ENCODE results near the gene CLMN.

The CLMN gene, protein sequence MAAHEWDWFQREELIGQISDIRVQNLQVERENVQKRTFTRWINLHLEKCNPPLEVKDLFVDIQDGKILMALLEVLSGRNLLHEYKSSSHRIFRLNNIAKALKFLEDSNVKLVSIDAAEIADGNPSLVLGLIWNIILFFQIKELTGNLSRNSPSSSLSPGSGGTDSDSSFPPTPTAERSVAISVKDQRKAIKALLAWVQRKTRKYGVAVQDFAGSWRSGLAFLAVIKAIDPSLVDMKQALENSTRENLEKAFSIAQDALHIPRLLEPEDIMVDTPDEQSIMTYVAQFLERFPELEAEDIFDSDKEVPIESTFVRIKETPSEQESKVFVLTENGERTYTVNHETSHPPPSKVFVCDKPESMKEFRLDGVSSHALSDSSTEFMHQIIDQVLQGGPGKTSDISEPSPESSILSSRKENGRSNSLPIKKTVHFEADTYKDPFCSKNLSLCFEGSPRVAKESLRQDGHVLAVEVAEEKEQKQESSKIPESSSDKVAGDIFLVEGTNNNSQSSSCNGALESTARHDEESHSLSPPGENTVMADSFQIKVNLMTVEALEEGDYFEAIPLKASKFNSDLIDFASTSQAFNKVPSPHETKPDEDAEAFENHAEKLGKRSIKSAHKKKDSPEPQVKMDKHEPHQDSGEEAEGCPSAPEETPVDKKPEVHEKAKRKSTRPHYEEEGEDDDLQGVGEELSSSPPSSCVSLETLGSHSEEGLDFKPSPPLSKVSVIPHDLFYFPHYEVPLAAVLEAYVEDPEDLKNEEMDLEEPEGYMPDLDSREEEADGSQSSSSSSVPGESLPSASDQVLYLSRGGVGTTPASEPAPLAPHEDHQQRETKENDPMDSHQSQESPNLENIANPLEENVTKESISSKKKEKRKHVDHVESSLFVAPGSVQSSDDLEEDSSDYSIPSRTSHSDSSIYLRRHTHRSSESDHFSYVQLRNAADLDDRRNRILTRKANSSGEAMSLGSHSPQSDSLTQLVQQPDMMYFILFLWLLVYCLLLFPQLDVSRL

DNA sequence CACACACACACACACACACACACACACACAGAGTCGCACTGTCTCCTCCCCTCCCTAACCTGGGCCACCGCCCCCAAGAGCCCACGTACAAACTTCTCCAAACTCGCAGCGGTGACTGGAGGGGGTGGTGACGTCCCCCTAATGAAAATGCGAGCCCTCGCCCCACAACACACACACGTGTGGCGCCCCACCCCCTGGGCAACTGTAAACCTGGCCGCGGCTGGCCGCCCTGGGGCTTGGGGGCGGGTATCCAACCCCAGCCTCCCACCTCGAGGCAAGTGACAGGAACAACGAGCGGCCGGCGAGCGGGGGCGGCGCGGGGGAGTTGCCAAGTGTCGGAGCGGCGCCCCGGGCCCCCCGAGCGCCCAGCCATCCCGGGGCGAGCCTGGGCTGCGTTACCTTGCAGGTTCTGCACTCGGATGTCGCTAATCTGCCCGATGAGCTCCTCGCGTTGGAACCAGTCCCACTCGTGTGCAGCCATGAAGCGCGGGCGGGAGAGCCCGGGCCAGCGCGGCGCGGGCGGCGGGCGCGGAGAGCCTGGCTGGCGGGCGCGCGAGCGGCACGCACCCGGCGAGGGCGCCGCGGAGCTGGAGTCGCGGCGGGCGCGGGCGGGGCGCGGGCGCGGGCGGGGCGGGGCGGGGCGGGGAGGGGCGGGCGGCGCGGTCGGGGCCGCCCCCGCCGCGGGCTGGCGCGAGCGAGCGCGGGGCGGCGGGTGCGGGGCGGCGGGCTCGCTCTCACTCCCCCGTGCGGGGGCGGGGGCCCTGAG, at the start of gene CLMN:
CLMN (minus strand) TSS at position 597 of the 766 bp plus-strand sequence; CDS start at position 481, 116 bp downstream.
- peak in 17 of 51 donors; percentile 18 to 69 (median 44) for DNase-seq

DNA sequence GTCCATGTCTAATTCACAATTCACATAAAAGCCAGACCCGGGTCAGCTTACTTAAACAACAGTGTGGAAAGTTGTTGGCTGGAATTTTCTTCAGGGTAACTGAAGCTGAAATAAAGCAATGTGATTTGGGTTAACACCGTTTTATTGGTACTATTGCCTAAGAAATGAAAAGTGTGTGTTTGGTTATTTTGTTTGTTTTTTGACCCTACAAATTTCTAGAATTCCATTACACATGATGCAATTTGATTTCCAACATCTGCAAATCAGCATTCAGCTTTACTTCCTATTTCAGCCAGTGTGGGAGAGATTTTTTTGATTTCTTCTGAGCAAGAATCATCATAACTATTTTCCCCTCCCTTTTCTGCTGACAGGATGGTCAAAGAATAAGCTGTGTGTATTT, 45.7 kb upstream of the CLMN start:
- no peak for DNase-seq

DNA sequence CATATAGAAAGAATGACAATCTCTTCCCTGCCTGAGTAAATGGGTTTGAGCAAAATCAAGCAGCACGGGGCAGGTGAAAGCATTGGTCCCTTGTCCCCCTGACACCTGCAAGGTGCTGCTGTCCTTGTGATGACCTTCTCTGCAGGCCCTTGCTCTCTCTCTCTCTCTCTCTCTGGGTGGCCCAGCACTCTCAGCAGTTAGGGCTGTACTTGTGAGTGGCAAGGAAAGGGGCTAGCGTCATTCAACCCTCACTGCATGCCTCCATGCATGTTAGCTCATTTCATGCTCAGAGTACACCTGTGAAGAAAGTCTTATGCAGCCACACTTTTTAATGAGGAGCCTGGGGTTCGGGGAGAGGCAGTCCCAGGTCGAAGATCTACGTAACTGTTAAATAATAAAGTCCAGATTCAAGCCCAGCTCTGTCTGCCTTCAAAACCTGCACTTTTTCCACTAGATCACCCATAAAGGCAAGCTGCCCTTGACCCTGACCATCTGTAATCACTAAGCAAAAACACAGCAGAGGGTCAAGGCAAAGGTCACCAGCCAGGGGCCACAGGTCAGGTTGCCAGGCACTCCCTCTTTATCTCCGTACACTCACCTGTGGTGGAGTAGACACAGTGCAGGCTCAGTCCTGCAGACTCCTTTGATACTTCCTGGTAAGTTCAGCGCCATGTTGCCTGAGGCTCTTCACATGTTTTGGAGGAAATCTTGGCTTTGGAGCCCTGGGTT, 44.9 kb upstream of the CLMN start:
- no peak for DNase-seq

DNA sequence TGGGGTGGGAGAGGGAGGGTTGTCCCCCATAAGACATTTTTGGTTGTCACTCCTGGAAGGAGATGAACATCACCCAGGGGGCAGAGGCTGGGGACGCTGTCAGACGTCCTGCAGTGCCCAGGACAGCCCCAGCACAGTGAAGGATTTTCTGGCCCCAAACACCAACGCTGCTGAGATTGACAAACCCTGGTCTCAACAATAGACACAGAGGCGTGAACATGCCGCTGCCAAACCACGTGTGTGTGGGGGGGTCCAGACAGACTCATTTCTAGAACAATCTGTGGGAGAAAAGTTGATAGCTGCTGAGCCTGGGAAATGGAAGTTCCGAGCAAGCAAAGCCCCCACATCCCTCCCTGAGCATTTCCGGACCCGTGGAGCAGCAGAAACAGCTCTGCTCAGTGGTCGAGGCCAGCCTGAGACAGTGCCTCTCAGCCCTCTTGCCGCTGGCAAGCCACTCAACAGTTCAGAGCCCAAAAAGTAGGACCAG, 43.8 kb upstream of the CLMN start:
- peak in 3 of 51 donors; percentile 7 to 16 (median 11) for DNase-seq

DNA sequence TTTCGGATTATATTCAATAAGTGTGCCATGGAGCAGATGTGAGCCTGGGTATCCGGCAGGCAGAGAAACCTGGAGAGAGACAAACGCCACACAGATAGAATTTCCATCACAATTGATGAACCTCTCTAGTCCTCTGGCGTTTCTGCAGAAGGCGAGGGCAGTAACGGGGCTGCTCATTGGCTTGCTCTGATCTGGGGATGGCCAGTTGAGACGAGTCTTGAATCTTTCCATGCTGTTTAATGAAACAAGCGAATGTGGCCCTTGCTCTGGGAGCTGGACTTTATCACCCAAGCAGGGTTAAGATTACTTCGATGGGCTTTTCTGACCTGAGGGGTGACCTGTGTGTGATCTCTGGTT, 42.4 kb upstream of the CLMN start:
- DNase-seq, result peak in 1 of 51 donors; percentile 7

DNA sequence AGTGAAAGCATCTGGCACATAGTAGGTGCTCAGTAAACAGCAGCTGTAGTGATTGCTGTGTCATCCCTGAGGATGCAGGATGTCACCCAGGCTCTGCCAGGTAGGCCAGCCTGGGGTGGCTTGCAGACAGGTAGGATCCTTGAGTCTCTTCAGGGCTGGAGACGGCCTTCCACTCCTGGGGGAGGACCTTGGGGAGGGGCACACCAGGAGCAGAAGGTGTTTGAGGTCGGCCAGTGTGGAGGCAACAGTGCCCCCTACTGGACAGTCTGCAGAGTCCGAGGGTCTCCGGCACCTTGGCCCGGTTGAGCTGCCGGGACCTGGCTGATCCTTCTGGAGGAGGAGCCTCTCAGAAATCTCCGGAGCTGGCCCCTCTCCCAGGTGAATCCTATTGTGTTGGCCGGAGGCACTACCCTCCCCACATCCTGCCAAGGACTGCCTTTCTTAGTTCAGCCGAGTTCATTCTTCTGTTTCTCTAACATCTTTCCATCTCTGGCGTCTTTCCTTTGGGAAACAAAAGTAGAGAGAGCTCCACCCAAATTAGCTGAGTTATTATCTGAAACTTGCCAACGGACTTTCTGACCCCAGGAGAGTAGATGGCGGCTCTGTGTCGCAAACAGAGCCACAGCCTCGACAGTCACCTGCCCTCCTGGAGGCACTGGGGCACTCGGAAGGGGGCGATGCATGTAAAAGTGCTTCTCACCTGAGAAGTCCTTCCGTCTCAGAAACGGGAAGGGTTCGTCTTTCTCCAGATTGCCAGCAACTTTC, 41.8 kb upstream of the CLMN start:
- DNase-seq, result peak in 10 of 51 donors; percentile 4 to 48 (median 14)

DNA sequence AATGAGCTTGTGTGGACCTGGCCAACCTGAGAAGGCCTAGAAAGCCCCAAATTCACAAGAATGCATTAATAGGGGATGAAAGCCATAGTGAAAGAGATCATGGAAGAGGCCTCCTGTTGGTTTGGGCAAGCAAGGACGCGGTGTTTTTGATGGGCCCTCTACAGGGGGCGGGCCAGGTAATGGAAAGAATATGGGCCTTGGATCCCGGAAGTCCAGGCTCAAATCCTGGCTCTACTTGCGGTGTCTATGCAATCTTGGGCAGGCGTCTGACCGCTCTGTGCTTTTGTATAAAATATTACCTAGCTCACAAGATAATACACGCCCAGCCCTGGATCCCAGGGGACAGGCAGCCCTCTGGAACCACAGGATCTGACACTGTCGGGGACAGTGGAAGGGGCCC, 41.1 kb upstream of the CLMN start:
- no peak for DNase-seq

DNA sequence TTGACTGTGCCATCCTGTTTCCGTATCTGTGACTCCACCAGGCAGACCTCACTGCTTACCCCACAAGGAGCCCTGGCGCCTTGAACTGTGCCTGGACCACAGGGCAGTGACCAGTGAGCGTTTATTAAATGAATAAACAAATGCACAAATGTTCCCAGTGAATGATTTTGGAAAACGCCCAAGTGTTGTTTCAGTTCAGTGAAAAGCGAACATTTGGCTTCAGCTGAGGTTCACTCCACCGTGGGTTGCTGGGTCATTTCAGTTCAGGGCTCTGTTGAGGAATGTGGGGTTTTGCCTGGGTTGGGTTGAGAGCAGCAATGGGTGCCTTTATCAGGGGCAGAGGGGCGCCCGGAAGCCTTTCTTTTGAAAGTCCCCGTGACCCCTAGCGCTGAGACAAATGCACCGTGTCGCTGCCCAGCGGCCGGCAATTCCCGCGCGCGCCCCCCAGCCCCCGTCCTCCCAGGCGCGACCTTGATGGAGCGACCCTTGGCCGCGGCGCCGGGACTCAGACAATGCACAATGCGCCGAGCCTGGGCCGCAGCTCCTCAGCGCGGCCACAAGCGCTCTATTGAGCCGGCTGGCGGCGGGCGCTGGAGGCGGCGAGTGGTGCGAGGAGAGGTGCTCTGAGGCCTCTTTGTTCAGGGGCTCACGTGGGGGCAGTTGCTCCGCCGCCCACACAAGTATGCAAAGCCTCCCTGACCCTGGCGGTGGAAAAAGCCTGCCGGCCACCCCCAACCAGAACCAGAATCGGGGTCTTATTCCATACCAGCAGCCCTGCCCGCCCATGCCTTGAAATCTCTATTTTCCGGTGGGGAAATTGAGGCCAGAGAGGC, 40.5 kb upstream of the CLMN start:
- DNase-seq, result peak in 46 of 51 donors; percentile 11 to 87 (median 64)

DNA sequence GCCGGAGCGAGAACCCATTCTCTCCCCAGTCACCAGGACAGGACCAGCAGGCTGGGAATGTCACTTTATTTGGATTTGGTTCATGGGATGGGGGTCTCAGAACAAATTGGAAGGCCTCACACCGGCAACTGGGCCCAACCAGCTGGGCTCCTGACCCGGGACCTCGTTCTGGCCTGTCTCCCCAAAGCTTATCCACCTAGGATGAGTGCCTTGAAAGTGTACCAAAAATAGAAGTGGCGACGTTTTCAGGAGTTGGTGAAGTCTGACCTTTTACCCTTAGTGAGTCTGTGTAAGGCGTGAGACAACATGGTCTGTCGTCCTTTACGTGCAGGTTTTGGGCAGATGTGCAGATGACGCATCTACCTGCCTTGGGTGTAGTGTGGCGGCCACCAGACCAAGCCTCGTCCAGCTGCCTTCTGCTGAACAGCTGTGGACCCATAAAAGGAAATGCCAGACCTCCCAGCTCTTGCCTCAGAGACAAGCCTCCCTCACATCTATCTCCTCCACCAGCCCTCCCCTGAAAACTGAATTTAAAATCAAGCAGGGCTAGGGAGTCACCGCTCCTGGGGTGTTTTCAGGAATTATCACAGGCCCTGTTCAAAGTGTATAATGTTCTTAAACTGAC, 36.6 kb upstream of the CLMN start:
- no peak for DNase-seq

DNA sequence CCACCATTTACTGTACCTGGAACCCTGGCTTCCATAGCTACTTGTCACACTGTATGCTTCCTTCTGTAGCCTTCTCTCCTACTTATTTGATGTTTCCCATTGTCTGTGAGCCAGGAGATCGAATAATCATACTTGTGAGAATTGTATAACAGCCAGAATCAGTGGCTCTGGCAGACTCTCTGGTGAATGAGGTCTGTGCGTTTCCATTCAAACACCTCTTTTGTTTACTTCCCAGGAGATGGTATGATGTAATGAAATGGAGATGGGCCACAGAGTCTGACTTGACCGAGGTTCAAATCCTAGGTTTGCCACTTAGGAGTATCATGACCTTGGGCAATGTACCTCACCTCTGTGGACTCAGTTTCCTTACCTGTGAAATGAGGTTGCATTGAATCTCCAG, 35.7 kb upstream of the CLMN start:
- no peak for DNase-seq

DNA sequence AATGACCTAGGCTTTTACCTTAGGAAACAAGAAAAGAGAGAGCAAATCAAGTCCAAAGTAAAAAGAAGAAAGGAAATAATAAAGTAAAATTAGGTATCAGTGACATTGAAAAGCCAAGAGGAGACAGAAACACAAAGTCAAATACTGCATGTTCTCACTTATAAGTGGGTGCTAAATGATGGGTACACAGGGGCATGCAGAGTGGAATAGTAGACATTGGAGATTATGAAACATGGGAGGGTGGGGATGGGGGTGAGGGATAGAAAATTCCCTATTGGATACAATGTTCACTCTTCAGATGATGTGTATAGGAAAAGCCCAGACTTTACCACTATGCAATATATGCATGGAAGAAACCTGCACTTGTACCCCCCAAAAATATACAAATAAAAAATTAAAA, 35.1 kb upstream of the CLMN start:
- no peak for DNase-seq

DNA sequence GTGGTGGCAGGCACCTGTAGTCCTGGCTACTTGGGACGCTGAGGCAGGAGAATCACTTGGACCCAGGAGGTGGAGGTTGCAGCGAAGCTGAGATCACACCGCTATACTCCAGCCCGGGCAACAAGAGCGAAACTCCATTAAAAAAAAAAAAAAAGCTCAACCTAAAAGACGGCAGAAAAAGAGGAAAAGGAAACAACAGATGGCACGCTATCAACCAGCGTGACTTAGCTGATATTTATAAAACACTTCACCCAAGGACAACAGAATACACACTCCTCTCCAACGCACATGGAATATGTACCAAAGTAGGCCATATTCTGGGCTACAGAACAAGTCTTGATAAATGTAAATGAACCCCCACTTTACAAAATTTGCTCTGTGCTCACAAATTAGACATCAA, 34.0 kb upstream of the CLMN start:
- no peak for DNase-seq

DNA sequence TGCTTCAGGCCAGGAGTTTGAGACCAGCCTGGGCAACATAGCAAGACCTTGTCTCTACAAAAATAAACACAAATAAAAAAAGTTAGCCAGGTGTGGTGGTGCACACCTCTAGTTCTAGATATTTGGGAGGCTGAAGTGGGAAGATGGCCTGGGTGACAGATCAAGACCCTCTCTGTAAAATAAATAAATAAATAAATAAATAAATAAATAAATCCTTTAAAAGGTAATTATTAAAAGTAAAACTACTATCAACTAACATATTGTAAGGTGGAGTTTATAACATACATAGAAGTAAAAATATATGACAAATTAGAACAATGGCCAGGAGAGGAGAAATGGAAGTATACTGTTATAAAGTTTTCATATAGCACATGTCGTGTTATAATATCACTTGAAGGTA, 33.3 kb upstream of the CLMN start:
- no peak for DNase-seq

DNA sequence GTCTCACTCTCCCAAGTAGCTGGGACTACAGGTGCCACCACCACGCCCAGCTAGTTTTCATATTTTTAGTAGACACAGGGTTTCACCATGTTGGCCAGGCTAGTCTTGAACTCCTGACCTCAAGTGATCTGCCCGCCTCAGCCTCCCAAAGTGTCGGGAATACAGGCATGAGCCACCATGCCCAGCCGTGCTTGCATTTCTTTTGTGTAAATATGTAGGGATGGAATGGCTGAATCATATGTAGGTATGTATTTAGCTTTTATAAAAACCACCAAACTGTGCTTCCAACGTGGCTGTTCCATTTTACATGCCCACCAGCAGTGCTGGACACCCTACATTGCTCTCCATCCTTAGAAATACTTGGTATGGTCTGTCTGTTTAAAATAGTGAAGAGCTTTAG, 32.8 kb upstream of the CLMN start:
- no peak for DNase-seq

DNA sequence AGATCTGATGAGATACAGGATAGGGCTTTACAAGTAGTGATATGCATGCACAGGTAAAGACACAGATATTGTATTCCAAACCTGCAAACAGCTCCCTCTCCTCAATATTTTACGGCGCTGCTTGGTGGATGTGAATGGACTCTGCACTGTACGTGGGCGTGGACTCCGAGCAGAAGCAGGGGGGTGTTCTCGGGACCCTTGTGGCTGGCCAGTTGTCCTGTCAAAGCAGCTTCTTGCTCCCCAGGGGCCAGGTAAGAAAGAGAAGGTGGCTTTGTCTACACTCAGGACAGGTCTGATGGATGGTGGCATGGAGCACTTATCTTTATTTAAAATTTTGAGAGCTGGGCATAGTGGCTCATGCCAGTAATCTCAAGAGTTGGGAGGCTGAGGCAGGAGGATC, 29.5 kb upstream of the CLMN start:
- DNase-seq, result no peak

DNA sequence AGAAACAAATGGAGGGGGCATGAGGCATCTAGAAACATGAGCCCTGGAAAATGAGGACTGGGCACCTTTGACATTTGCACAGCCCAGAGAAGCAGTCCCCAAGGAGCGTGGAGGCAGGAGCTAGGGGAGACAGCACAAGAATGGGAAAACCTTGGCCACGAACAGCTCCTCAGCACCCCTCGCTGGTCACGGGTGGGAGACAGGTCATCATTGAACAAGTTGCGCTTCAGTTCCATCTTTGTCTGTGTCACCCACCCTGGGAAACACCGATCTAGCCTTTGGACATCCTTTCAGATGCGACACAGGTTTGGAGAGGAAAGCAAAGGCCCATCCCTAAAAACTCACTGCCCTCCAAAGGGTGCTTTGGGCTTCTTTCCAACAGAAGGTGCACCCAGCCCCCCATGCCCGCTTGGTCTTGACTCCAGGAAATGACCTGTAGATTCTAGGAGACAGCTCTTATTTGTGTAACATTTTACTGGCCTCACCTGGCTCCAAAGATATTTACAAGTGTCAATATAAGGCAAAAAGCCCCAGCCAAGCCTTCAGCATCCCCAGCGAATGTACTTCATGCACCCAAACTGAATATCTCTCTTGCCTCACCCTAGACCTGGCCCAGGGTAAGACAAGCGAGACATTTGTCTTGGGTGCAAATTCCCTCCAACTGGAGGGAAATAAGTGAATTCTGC, 28.8 kb upstream of the CLMN start:
- no peak for DNase-seq

DNA sequence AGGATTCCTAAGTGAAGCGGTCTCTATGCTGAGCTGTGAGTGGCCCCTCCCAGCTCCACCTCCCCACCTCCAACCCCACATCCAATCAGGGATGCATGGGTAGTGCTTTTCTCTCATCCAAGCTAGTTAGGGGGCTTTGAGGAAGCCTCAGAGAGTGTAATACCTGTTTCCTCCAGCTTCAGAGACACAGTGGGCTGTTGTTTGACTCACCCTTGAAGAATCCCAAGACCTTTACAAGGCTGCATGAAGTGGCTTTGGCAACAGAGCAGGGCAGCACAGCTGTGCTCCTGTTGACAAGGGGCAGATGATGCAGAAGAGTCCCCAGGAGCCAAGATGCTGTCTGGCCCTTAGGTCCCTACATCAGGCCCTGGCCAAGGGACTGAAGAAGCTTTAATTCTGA, 27.1 kb upstream of the CLMN start:
- DNase-seq, result no peak

DNA sequence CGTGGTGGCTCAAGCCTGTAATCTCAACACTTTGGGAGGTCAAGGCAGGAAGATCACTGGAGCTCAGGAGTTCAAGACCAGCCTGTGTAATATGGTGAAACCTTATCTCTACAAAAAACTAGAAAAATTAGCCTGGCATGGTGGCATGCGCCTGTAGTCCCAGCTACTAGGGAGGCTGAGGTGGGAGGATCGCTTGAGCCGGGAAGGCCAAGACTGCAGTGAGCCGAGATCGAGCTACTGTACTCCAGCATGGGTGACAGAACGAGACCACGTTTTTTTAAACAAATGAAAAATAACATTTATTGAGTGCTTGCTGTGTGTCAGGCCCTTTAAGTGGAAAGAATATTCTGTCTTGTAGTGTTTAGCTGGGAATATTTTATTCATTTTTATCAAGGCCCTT, 26.6 kb upstream of the CLMN start:
- DNase-seq, result no peak
